Esophagus muscularis mucosa (tissue), 4 donors: ENCODE results near the gene LAD1. TPM values are rescaled to one million over a fixed set of nuclear protein-coding genes. Genes with fewer than 3 reads are reported as not detected.

Experiments
- DNase-seq: peaks from one replicate; pipeline ENCODE4 v3.0.0-alpha.2; 2017; ENCODE audit errors: extremely low spot score
- H3K27ac ChIP-seq, 4 donors: fragments of 200-600 bp; sonication (generic); replicated peaks in 1 of 4; 1 replicate in 3 of 4; 2 replicates in 1 of 4; pipeline ENCODE4 v1.5.1; 2016 to 2019; ENCODE audit warnings: mild to moderate bottlenecking in 1 of 4
- H3K27me3 ChIP-seq, 4 donors: fragments of 200-600 bp; sonication (generic); one replicate each; pipeline versions ENCODE4 v1.5.1 to v1.6.0; 2016 to 2019
- H3K36me3 ChIP-seq, 4 donors: fragments of 200-600 bp; sonication (generic); one replicate each; pipeline ENCODE4 v1.5.1; 2016 to 2019
- H3K4me1 ChIP-seq, 4 donors: fragments of 200-600 bp; sonication (generic); one replicate each; pipeline ENCODE4 v1.5.1; 2016 to 2019
- H3K4me3 ChIP-seq, 4 donors: fragments of 200-600 bp; sonication (generic); 1 replicate in 2 of 4; 2 replicates in 2 of 4; pipeline ENCODE4 v1.5.1; 2016 to 2019; ENCODE audit warnings: mild to moderate bottlenecking in 4 of 4, moderate library complexity in 1 of 4
- H3K9me3 ChIP-seq, 4 donors: fragments of 200-600 bp; sonication (generic); 1 replicate in 3 of 4; 2 replicates in 1 of 4; pipeline ENCODE4 v1.5.1; 2016 to 2019
- CTCF ChIP-seq, 3 experiments: fragments of 200-600 bp in 2 of 3; fragments of 450-650 bp in 1 of 3; sonication (generic) in 2 of 3; IDR thresholded peaks; one replicate each; pipeline ENCODE4 v1.5.1; 2017 to 2019; ENCODE audit warnings: antibody characterized with exemption in 3 of 3, mild to moderate bottlenecking in 2 of 3, moderate library complexity in 1 of 3
- EP300 ChIP-seq: sonication (generic); formaldehyde crosslinking; IDR thresholded peaks from one replicate; pipeline ENCODE4 v1.6.1; 2017; ENCODE audit warnings: antibody characterized with exemption
- POLR2A ChIP-seq: fragments of 450-650 bp; IDR thresholded peaks from one replicate; pipeline ENCODE4 v1.6.1; 2017; ENCODE audit warnings: antibody characterized with exemption, moderate library complexity, mild to moderate bottlenecking, low read depth
- POLR2AphosphoS5 ChIP-seq, 2 donors: sonication (generic); formaldehyde crosslinking; IDR thresholded peaks; one replicate each; pipeline ENCODE4 v1.6.1; 2017; ENCODE audit warnings: antibody characterized with exemption in 2 of 2
- WGBS: methylation state at CpG from one replicate; pipeline ENCODE4 v1.1.5; 2018; 5-methylcytosine and 5-hydroxymethylcytosine counted together
- intact Hi-C: fragments of 100-400 bp; cut with DNase I; formaldehyde crosslinking; loops from one replicate; pipeline ENCODE4 v1.15.1; 2023
- total RNA-seq, 4 donors: library from RNA; depleted of rRNA; stranded (reverse); fragments of >200 nt; gene quantifications; one replicate each; pipeline versions ENCODE4 v1.1.0 to v1.2.1, GENCODE V29; 2016

Gene LAD1
- total RNA-seq, 4 donors from 2014 or later: 0.17 TPM; not detected in 3

- peaks cover 0 to 37% (median 0%) of the 10 kb centered on the region in 4 donors for H3K27me3 ChIP-seq
- H3K9me3 ChIP-seq: peaks cover 0 to 10% (median 3%) of the 10 kb centered on the region in 4 donors
- H3K27ac ChIP-seq: no peak overlapping the region
- intact Hi-C loops: no loop called here
- TF ChIP-seq EP300: no peak
- TF ChIP-seq POLR2A: no peak
- TF ChIP-seq POLR2AphosphoS5 (IDR thresholded peaks at IDR 0.05): peak in 1 of 2 donors; percentile 8
- peak; percentile 34 to 50 (median 39) for TF ChIP-seq CTCF (IDR thresholded peaks at IDR 0.05)
- peaks cover 0 to 4% (median 0%) of the 10 kb centered on the region in 4 donors for H3K4me1 ChIP-seq
- no peak for DNase-seq
- no peaks in the 10 kb centered on the region for H3K36me3 ChIP-seq
- H3K4me3 ChIP-seq: no peak overlapping the region
- WGBS: 40% methylated on average over 3 of the region's 5 CpGs
Measured at GRCh38 chr1:201346337-201346939, 52.7 kb downstream of the LAD1 start.

GRCh38 chr1:201345081-201345355 lies 54.1 kb downstream of the LAD1 start:
- H3K4me1 ChIP-seq: peaks cover 0 to 4% (median 0%) of the 10 kb centered on the region in 4 donors
- H3K4me3 ChIP-seq: no peak overlapping the region
- peaks cover 0 to 13% (median 4%) of the 10 kb centered on the region in 4 donors for H3K9me3 ChIP-seq
- no peak for TF ChIP-seq CTCF (IDR thresholded peaks at IDR 0.05)
- no peak for TF ChIP-seq POLR2AphosphoS5 (IDR thresholded peaks at IDR 0.05)
- TF ChIP-seq EP300: no peak
- no peak for TF ChIP-seq POLR2A
- H3K27ac ChIP-seq: no peak overlapping the region
- H3K36me3 ChIP-seq: no peaks in the 10 kb centered on the region
- no peak for DNase-seq
- intact Hi-C loops: no loop called here
- peaks cover 0 to 37% (median 0%) of the 10 kb centered on the region in 4 donors for H3K27me3 ChIP-seq
- WGBS: 93% methylated on average over 5 of the region's 5 CpGs

GRCh38 chr1:201344206-201345080 lies 54.7 kb downstream of the LAD1 start:
- no peak for DNase-seq
- 87% methylated on average over 7 of the region's 7 CpGs for WGBS
- no peaks in the 10 kb centered on the region for H3K36me3 ChIP-seq
- H3K27ac ChIP-seq: no peak overlapping the region
- no peak overlapping the region for H3K4me3 ChIP-seq
- TF ChIP-seq POLR2A (no peak), CTCF (IDR thresholded peaks at IDR 0.05) (no peak), EP300 (no peak), POLR2AphosphoS5 (IDR thresholded peaks at IDR 0.05) (no peak)
- peaks cover 0 to 4% (median 0%) of the 10 kb centered on the region in 4 donors for H3K4me1 ChIP-seq
- intact Hi-C loops: no loop called here
- H3K9me3 ChIP-seq: peaks cover 0 to 13% (median 4%) of the 10 kb centered on the region in 4 donors
- peaks cover 0 to 37% (median 0%) of the 10 kb centered on the region in 4 donors for H3K27me3 ChIP-seq

GRCh38 chr1:201341377-201341776 lies 57.7 kb downstream of the LAD1 start:
- no peak for DNase-seq
- peaks cover 0 to 13% (median 4%) of the 10 kb centered on the region in 4 donors for H3K9me3 ChIP-seq
- no peak overlapping the region for H3K4me3 ChIP-seq
- WGBS: 85% methylated on average over 1 of the region's 1 CpG
- no peak for TF ChIP-seq EP300
- no peak for TF ChIP-seq POLR2AphosphoS5 (IDR thresholded peaks at IDR 0.05)
- TF ChIP-seq POLR2A: no peak
- TF ChIP-seq CTCF (IDR thresholded peaks at IDR 0.05): no peak
- no peak overlapping the region for H3K27ac ChIP-seq
- no peaks in the 10 kb centered on the region for H3K36me3 ChIP-seq
- intact Hi-C loops: no loop called here
- peaks cover 0 to 16% (median 0%) of the 10 kb centered on the region in 4 donors for H3K27me3 ChIP-seq
- no peaks in the 10 kb centered on the region for H3K4me1 ChIP-seq
